Activated CD8-positive, alpha-beta memory T cell treated with anti-CD3 and anti-CD28 coated beads for 48 hours (primary cell): ENCODE results near the gene BLNK.
"Not testable (repeated sequence)": the region's sequence is repeated elsewhere in the genome, so short reads cannot be mapped to it uniquely, and the experiment has no call there.

Experiments
- DNase-seq, 3 experiments: peaks; one replicate each; pipeline ENCODE4 v3.0.0-alpha.2; 2020; ENCODE audit warnings: low read depth in 2 of 3, low spot score in 2 of 3

The BLNK gene

GRCh38 chr10:96228408-96228994 is 42.9 kb downstream of the BLNK start:
- DNase-seq, result no peak

DNA sequence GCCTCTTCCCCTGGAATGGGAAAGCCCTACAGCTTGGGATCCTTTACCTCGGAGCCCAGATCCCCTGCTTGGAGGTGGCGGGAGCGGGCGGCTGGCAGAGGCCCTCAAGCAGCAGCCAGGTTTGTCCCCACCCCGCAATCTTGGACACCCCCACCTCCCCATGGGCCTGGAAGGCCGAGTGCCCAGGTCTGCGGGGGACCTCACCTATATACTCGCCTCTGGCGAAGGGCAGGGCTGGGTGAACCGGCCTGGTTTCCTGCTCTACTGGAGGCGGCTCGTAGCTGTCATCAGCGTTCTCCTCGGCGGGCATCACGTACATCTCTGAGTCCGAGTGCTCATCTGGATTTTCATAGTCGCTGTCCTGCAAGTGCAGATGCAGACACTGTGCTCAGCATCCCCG is 44.2 kb downstream of the BLNK start:
- no peak for DNase-seq

DNA sequence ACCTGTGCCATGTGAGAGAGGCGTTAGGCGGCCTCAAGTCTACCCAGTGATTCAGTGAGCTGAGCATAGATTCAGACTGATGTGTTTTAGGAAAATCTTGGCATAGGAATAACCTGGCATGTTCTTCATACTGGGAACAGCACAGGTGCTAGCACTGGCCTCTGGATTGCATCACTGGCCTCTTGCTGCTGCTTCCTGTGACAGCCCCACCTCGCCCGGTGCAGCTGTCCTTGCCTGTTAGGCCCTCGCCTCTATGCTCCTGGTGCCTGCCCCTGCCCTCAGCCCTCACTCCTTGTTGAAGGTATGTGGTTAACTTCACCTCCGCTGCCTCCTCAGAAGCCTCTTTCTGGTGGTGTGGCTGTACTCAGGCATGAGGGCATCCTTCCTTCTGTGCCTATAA is 46.2 kb downstream of the BLNK start:
- no peak for DNase-seq

DNA sequence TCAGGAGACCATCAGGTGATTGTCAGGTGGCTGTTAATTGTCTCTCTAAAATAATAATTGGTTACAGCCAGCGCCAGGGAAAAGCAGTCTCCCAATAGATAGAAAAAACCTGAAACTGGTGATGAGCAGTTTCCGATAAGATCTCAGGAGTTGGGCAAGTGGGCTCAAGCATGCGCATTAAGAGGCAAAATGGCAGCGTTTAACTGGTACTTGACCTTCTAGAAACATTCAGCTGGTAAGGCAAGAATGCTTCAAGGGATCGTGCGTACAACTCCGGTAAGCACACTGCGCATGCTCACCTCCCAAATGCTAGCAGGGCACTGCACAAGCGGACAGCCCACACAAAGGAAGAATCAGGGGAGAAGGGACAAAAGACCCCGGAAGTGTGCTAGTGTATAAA is 48.5 kb downstream of the BLNK start:
- DNase-seq, result no peak

DNA sequence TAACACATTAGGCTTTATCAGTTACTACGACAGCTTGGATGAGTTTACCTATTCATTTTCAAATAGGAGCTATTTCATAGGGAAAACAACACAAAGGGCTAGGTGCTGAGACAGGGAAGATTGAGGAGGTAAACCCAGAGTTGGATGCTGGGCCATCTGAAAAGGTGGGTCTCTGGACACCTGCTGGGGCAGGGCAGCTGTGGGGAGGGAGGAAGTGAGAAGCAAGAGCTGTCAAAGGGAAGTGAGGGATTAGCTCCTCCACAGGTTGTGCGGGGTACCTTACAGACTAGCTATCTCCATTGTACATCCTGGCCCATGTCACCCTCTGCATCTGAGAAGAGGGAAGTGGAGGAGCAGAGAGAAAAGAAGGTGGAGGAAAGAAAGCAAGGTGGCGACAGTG is 48.9 kb downstream of the BLNK start:
- no peak for DNase-seq

- no peak for DNase-seq
These were observed 52.5 kb downstream of the BLNK start for GRCh38 chr10:96218826-96219225.

GRCh38 chr10:96217711-96218110 is 53.7 kb downstream of the BLNK start:
- no peak for DNase-seq

GRCh38 chr10:96216775-96217174 is 54.6 kb downstream of the BLNK start:
- no peak for DNase-seq

DNA sequence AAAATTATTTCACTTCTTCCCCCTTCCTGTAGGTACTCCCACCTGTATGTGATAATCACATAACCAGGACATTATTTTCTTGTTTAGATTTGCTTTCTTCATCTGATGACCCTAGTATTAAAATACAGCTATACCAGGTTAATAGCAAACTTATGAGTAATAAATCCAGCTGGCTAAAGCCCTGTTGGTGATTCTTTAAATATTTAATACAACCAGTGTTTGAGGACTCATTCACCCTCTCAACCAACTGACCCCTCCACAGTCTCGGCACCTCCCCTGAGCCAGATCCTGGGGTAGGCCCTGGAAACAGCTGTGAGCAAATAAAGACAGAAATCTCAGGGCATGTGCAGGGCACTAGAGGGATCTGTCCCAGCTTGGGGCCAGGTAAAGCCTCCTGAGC is 58.5 kb downstream of the BLNK start:
- DNase-seq, result no peak

- no peak for DNase-seq
These were observed 59.6 kb downstream of the BLNK start for GRCh38 chr10:96211764-96212163.

- no peak for DNase-seq
These were observed 62.4 kb downstream of the BLNK start for GRCh38 chr10:96208946-96209345.

GRCh38 chr10:96208271-96208670 is 63.1 kb downstream of the BLNK start:
- DNase-seq, result no peak

- DNase-seq, result no peak
These were observed 65.8 kb downstream of the BLNK start for GRCh38 chr10:96205580-96205979.

DNA sequence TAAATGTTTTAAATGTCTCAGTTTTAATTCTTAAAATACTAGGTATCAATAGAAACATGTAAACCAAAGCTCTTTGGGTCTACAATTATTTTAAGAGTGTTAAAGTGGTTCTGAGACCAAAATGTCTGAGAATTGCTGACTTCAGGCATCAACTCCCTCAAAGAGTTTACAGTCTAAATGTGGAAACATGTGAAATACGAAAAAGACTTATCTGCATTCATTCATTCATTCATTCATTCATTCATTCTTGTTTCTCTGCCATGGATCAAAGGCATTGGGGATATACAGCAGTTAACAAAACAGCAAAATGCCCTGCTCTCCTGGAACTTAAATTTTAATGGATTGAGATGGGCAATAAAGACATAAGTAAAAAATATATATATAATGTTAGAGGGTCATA is 69.8 kb downstream of the BLNK start:
- DNase-seq, result no peak

DNA sequence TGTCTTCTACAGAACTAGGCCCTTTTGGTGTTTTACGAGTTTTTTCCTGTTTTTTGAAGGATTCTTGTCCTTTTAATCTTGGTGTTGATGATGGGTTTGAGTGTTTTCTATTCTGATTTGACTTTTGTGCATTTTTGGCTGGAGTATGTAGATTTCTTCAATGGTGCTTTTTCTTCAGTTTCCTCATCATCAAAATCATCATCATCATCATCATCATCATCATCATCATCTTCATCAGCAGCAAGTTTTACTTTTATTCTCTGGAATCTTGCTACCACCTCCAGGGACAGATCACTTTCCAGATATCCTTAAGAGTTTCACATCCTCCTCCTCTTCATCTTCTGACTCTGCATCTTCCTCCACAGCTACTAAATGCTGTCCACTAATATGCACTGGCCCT is 81.9 kb downstream of the BLNK start:
- DNase-seq, result not testable (repeated sequence)

DNA sequence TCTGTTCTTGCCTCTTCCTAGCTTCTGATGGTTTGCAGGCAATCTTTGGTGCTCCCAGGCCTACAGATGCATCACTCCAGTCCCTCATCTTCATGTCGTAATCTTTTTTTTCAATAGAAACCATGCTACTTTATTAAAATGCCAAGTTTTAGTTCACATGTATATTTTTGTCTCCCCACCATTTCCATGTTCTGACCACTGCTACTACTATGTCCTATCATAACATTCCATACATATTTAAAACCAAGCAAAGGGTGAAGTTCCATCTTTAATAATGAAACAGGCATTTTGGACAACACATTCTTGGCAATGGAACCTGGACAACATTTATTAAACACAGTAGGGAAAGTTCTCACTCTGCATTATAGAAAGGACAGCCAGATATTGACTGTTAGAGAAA is 82.5 kb downstream of the BLNK start:
- no peak for DNase-seq

- DNase-seq, result no peak
These were observed 82.9 kb downstream of the BLNK start for GRCh38 chr10:96188421-96188820.

- no peak for DNase-seq
These were observed 94.4 kb downstream of the BLNK start for GRCh38 chr10:96176985-96177384.

- no peak for DNase-seq
These were observed 98.7 kb downstream of the BLNK start for GRCh38 chr10:96172666-96173065.

DNA sequence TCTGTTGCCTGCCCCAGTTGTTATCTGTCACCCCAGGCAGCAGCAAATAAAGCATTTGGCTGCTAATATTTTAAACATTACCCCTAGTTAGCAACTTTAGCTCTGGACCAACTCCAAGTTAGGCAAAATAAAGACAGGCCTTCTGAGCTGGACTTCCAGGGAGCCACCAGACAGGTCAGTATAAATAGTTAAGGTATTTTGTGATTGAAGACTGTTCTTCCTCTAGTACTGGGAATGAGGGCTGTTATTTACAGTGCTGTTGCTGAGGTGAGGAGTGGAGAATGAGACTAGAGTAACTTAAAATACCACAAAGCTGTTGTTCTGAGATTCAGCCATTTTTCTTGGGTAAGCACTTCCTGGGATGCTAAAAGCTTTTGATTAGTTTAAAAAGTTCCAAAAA is 101.1 kb downstream of the BLNK start:
- DNase-seq, result no peak

GRCh38 chr10:96168546-96168945 is 102.8 kb downstream of the BLNK start:
- DNase-seq, result no peak

DNA sequence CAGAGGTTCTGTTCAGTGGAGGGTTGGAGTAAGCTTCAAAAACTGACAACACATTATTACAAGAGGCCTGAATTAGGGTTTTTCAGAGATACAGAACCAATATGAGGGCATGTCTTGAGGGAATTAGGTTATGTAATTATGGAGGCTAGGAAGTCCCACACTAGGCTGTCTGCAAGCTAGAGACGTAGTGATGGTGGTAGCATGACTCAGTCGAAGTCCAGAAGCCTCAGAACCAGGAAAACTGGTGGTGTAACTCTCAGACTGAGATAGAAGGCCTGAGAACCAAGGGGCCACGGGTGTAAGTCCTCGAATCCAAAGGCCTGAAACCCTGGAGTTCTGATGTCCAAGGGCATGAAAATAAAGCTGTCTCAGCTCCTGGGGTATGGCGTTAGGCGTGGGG is 105.6 kb downstream of the BLNK start:
- DNase-seq, result no peak

- no peak for DNase-seq
These were observed 118.3 kb downstream of the BLNK start for GRCh38 chr10:96153070-96153469.

GRCh38 chr10:96152437-96152836 is 118.9 kb downstream of the BLNK start:
- no peak for DNase-seq
